Motor neuron (in vitro differentiated cells): ENCODE results near the gene POLR3F. TPM values are rescaled to one million over a fixed set of nuclear protein-coding genes. Genes with fewer than 3 reads are reported as not detected.

Experiments
- total RNA-seq, 8 experiments: library from RNA; unstranded; fragments of 300-600 nt; gene quantifications; 2 replicates each; pipeline versions ENCODE4 v1.2.3 to v1.2.4, GENCODE V29; 2022

The POLR3F gene
- total RNA-seq, 8 experiments from 2014 or later, result 12.0 to 21.5 (median 15.6) TPM

Other genes with a start within 250 kb of the POLR3F start
- gene ZNF133, start 178.9 kb upstream of the POLR3F start, total RNA-seq, result 10 to 100 TPM; 13.8 to 25.5 (median 18.6) TPM
- 1 to 10 TPM; 1.0 to 7.2 (median 4.4) TPM for gene DZANK1, start 360 bp upstream of the POLR3F start, total RNA-seq
- 10 to 100 TPM; 12.1 to 22.0 (median 14.5) TPM for gene RBBP9, start 29.8 kb downstream of the POLR3F start, total RNA-seq
- gene SEC23B, start 40.5 kb downstream of the POLR3F start, total RNA-seq, result 10 to 100 TPM; 45.8 to 65.1 (median 54.4) TPM
- 100 to 1,000 TPM in 5 of 8 experiments, 10 to 100 TPM in 3; 85.4 to 177 (median 118) TPM for gene SMIM26, start 100.0 kb downstream of the POLR3F start, total RNA-seq
- 100 to 1,000 TPM in 5 of 8 experiments, 10 to 100 TPM in 3; 44.4 to 163 (median 110) TPM for gene DTD1, start 120.7 kb downstream of the POLR3F start, total RNA-seq